Ishikawa (cell line): ENCODE data around the gene KIF13A.

Source experiments
- YY1 ChIP-seq: IDR thresholded peaks from 2 replicates; pipeline ENCODE4 v1.6.1; 2012; ENCODE audit warnings: low read depth
- TF ChIP-seq, protein P1 (sequence below): IDR thresholded peaks from 2 replicates; pipeline ENCODE4 v1.6.1; 2012

DNA sequence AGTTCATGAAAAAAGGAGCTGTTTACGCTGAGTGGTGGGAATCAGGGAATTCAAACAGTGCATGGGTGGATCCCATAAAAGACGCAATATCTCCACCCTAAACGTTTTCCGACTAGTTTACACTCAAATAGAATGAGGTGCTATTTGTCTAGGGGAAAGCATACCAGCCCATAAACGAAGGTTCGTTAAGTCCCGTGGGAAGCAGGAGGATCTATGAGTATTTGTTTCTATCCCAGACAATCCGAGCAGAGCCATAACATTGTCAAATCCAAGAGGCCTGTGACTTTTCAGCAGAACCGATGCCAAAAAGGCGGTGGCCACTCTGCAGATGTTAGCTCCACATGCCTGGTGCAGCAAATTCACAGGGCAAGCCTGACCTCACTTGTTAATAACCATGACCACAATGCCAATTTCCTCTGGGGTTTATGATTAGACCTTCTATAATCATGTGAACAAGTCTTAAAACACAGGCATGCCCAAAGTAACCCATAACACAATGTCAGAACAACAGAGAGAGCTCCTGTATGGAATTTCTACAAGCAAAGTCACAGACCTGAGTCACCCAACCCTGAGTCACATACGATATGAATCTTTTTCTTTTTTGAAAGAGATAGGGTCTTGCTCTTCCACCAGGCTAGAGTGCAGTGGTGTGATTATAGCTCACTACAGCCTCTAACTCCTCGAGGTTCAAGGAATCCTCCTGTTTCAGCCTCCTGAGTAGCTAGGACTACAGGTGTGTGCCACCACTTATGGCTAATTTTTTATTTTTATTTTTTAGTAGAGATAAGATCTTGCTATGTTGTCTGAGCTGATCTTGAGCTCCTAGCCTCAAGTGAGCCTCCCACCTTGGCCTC is 123.3 kb downstream of the KIF13A start:
- no peak for TF ChIP-seq YY1
- TF ChIP-seq, protein P1, sequence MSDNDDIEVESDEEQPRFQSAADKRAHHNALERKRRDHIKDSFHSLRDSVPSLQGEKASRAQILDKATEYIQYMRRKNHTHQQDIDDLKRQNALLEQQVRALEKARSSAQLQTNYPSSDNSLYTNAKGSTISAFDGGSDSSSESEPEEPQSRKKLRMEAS, result no peak
